ENCODE results near the gene CCNH.

- TF ChIP-seq, protein P1, sequence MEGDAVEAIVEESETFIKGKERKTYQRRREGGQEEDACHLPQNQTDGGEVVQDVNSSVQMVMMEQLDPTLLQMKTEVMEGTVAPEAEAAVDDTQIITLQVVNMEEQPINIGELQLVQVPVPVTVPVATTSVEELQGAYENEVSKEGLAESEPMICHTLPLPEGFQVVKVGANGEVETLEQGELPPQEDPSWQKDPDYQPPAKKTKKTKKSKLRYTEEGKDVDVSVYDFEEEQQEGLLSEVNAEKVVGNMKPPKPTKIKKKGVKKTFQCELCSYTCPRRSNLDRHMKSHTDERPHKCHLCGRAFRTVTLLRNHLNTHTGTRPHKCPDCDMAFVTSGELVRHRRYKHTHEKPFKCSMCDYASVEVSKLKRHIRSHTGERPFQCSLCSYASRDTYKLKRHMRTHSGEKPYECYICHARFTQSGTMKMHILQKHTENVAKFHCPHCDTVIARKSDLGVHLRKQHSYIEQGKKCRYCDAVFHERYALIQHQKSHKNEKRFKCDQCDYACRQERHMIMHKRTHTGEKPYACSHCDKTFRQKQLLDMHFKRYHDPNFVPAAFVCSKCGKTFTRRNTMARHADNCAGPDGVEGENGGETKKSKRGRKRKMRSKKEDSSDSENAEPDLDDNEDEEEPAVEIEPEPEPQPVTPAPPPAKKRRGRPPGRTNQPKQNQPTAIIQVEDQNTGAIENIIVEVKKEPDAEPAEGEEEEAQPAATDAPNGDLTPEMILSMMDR (IDR thresholded peaks at IDR 0.05 in 4 of 5, conservative IDR thresholded peaks at IDR 0.05 in 1 of 5) = no peak
- TF ChIP-seq POLR2A (IDR thresholded peaks at IDR 0.05) = no peak
Measured at GRCh38 chr5:87388129-87388528, 24.6 kb downstream of the CCNH start.

Measured in gastrocnemius medialis (tissue), 4 donors.